ENCODE measurements around the gene SMTNL2. TPM values are rescaled to one million over a fixed set of nuclear protein-coding genes. Genes with fewer than 3 reads are reported as not detected.

The SMTNL2 gene
- total and polyA plus RNA-seq, 2 donors: 0.57 to 1.6 TPM

DNA sequence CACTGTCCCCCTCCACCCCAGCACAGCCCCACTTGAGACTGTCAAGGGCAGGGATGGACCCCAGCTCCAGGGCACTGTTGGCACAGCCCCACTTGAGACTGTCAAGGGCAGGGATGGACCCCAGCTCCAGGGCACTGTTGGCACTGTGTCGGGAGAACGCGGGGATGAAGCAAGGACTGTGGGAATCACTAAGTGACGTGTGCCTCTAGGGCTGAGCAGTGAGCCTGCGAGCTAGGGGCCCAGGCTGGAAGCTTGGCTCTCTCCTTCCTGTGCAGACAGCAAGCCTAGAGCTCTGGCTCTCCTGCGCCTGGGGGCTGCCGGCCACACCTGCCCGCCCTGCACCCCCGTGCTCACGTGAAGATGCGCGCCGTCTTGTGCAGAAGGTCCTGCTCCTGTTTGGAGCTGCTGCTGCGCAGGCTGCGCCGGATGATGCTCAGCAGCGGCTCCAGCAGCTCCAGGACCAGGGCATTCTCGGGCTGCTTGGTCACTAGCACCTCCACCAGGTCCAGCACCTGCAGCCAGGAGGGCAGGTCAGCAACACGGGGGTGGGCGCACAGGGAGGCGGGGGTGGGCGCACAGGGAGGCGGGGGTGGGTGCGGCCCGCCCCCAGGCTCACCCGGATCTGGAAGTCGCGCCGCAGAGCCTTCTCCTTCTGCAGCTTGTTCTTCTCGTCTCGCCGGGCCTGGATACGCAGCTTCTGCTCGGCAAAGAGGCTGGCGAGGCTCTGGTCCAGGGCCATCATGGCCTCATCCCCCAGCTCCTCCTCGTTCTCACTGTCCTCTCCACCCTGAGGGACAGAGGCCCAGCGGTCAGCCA lies 40.0 kb upstream of the SMTNL2 start:
- Histone ChIP-seq H3K4me1 (ENCODE audit: control insufficient read depth in 2 of 2, insufficient read depth in 2 of 2, low read length in 2 of 2) (no peaks in the 10 kb centered on the region), H3K27ac (ENCODE audit: low read depth in 1 of 2, low read length in 1 of 2) (no peak overlapping the region), H3K9me3 (ENCODE audit: control insufficient read depth in 2 of 2, insufficient read depth in 1 of 2, low read length in 1 of 2) (peaks cover 1 to 6% of the 10 kb centered on the region in 2 donors), H3K4me3 (ENCODE audit: low read length in 2 of 2) (no peak overlapping the region), H3K27me3 (ENCODE audit: control insufficient read depth in 2 of 2, insufficient read depth in 1 of 2, low read length in 1 of 2) (no peaks in the 10 kb centered on the region), H3K36me3 (ENCODE audit: control insufficient read depth in 2 of 2, insufficient read depth in 2 of 2, low read length in 1 of 2) (peaks cover 77 to 79% of the 10 kb centered on the region in 2 donors)
- DNase-seq (ENCODE audit: low read depth in 6 of 9, low spot score in 9 of 9): no peak
- WGBS: 97% methylated on average over 37 of the region's 37 CpGs

DNA sequence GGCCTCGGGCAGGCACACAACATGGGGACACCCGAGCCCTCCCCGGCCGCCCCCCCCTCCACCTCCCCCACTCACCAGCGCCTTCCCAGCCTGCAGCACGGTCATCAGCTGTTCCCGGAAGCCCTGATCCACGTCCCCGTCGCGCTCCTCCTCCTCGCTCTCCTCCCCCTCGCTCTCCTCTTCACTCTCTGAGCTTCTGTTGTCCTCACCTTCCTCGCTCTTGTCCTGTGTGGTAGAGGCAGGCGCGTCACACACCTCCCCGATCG lies 39.4 kb upstream of the SMTNL2 start:
- peaks cover 1 to 6% of the 10 kb centered on the region in 2 donors for H3K9me3 ChIP-seq (ENCODE audit: control insufficient read depth in 2 of 2, insufficient read depth in 1 of 2, low read length in 1 of 2)
- no peak overlapping the region for H3K4me3 ChIP-seq (ENCODE audit: low read length in 2 of 2)
- no peak overlapping the region for H3K27ac ChIP-seq (ENCODE audit: low read depth in 1 of 2, low read length in 1 of 2)
- peaks cover 0 to 2% of the 10 kb centered on the region in 2 donors for H3K4me1 ChIP-seq (ENCODE audit: control insufficient read depth in 2 of 2, insufficient read depth in 2 of 2, low read length in 2 of 2)
- WGBS: 98% methylated on average over 18 of the region's 18 CpGs
- DNase-seq (ENCODE audit: low read depth in 6 of 9, low spot score in 9 of 9): no peak
- peaks cover 76 to 79% of the 10 kb centered on the region in 2 donors for H3K36me3 ChIP-seq (ENCODE audit: control insufficient read depth in 2 of 2, insufficient read depth in 2 of 2, low read length in 1 of 2)
- no peaks in the 10 kb centered on the region for H3K27me3 ChIP-seq (ENCODE audit: control insufficient read depth in 2 of 2, insufficient read depth in 1 of 2, low read length in 1 of 2)

DNA sequence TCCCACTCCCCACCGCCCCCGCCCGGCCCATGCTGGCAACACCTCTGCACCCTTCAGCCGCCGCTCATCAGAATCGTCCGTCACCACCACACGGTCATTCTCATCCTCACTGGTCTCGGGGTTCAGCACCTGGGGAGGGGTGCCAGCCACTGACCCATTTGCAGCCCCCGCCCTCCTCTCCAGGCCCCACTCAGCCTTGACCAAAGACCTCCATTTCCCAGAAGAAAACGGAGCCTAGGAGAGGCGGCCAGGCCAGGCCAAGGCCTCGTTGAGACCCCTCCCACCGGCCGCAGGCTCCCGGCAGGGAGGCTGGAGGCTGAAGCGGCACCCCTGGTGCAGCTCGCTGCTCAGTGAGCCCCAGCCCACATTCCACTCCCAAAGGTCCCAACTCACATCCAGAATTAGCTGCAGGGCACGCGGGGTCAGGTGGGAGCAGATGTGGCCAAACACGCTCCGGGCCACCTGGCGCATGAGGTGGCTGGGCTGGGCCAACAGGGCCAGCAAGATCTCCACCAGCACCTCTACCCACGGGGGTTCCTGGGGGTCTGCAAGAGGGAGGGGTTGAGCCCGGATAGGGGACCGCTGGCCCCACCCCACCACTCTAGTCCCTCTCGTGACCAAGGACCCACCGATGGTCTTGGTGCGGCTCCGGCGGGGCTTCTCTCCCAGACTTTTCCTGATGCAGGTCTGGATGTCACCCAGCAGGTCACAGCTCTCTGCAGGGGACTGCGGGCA lies 38.9 kb upstream of the SMTNL2 start:
- H3K36me3 ChIP-seq (ENCODE audit: control insufficient read depth in 2 of 2, insufficient read depth in 2 of 2, low read length in 1 of 2): peaks cover 76 to 84% of the 10 kb centered on the region in 2 donors
- no peak overlapping the region for H3K27ac ChIP-seq (ENCODE audit: low read depth in 1 of 2, low read length in 1 of 2)
- H3K4me1 ChIP-seq (ENCODE audit: control insufficient read depth in 2 of 2, insufficient read depth in 2 of 2, low read length in 2 of 2): peaks cover 0 to 6% of the 10 kb centered on the region in 2 donors
- DNase-seq (ENCODE audit: low read depth in 6 of 9, low spot score in 9 of 9): no peak
- H3K9me3 ChIP-seq (ENCODE audit: control insufficient read depth in 2 of 2, insufficient read depth in 1 of 2, low read length in 1 of 2): peaks cover 1 to 6% of the 10 kb centered on the region in 2 donors
- no peaks in the 10 kb centered on the region for H3K27me3 ChIP-seq (ENCODE audit: control insufficient read depth in 2 of 2, insufficient read depth in 1 of 2, low read length in 1 of 2)
- H3K4me3 ChIP-seq (ENCODE audit: low read length in 2 of 2): no peak overlapping the region
- 97% methylated on average over 32 of the region's 32 CpGs for WGBS

DNA sequence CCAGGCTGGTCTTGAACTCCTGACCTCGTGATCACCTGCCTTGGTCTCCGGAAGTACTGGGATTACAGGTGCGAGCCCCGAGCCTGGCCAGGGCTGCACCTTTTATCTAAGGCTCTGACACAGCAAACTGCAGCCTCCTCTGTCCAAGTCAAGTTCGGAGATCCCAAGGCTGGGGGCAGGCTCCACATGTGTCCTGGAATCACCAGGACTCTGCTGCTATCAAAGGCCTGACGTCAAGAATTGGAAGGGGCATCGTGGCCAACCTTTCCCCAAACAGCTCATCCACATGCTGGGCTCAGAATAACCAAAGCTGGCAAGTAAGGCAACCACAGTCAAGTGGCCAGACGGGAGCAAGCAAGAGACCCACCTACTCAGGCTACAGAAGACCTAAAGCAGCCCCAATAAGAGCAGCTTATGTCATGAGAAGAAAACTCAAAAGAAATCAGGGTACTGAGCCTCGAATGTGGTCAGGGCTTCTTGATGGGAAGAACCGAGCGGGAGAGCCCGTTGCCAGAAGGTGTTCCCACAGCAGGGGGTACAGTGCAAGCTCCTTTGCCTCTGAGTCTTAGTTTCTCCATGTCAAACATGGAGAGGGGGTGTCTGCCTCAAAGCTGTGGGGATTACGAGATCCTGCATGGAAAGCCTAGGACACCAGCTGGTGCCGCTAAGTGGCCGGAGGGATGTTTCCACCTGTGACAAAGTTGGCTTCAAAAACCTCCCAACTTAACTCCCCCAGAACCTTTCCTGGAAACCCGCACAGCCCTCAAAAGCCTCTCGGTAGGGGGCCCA lies 37.0 kb upstream of the SMTNL2 start:
- WGBS: 97% methylated on average over 17 of the region's 17 CpGs

DNA sequence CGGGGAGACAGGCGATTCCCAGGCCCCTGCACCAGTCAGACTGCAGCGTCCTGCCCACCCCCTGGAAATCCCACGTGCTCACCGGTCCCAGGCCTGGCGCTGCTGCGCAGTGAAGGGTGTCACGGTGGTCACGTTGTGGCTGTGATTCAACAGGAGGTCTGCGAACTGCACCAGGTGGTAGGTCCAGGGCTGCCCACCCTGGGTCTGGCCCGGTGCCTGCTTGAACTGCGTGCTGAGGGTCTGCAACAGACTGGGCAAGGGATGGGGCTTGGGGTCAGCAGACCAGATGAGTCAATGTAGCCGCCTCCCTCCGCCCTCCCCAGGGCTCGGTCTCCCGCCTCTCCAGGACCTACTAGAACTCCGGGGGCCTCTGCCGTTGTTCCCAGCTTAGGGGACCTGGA lies 36.3 kb upstream of the SMTNL2 start:
- Histone ChIP-seq H3K9me3 (ENCODE audit: control insufficient read depth in 2 of 2, insufficient read depth in 1 of 2, low read length in 1 of 2) (peaks cover 0 to 6% of the 10 kb centered on the region in 2 donors), H3K4me3 (ENCODE audit: low read length in 2 of 2) (no peak overlapping the region), H3K27me3 (ENCODE audit: control insufficient read depth in 2 of 2, insufficient read depth in 1 of 2, low read length in 1 of 2) (no peaks in the 10 kb centered on the region), H3K36me3 (ENCODE audit: control insufficient read depth in 2 of 2, insufficient read depth in 2 of 2, low read length in 1 of 2) (peaks cover 78 to 79% of the 10 kb centered on the region in 2 donors), H3K27ac (ENCODE audit: low read depth in 1 of 2, low read length in 1 of 2) (no peak overlapping the region), H3K4me1 (ENCODE audit: control insufficient read depth in 2 of 2, insufficient read depth in 2 of 2, low read length in 2 of 2) (peaks cover 0 to 6% of the 10 kb centered on the region in 2 donors)
- 98% methylated on average over 18 of the region's 18 CpGs for whole genome bisulfite sequencing
- no peak for DNase-seq (ENCODE audit: low read depth in 6 of 9, low spot score in 9 of 9)

More for the DNA sequence above, 37.0 kb upstream of the SMTNL2 start:
- DNase-seq (ENCODE audit: low read depth in 6 of 9, low spot score in 9 of 9): no peak
- no peaks in the 10 kb centered on the region for H3K27me3 ChIP-seq (ENCODE audit: control insufficient read depth in 2 of 2, insufficient read depth in 1 of 2, low read length in 1 of 2)
- H3K36me3 ChIP-seq (ENCODE audit: control insufficient read depth in 2 of 2, insufficient read depth in 2 of 2, low read length in 1 of 2): peaks cover 79 to 82% of the 10 kb centered on the region in 2 donors
- H3K4me1 ChIP-seq (ENCODE audit: control insufficient read depth in 2 of 2, insufficient read depth in 2 of 2, low read length in 2 of 2): peaks cover 0 to 6% of the 10 kb centered on the region in 2 donors
- peaks cover 1 to 6% of the 10 kb centered on the region in 2 donors for H3K9me3 ChIP-seq (ENCODE audit: control insufficient read depth in 2 of 2, insufficient read depth in 1 of 2, low read length in 1 of 2)
- no peak overlapping the region for H3K4me3 ChIP-seq (ENCODE audit: low read length in 2 of 2)
- no peak overlapping the region for H3K27ac ChIP-seq (ENCODE audit: low read depth in 1 of 2, low read length in 1 of 2)

DNA sequence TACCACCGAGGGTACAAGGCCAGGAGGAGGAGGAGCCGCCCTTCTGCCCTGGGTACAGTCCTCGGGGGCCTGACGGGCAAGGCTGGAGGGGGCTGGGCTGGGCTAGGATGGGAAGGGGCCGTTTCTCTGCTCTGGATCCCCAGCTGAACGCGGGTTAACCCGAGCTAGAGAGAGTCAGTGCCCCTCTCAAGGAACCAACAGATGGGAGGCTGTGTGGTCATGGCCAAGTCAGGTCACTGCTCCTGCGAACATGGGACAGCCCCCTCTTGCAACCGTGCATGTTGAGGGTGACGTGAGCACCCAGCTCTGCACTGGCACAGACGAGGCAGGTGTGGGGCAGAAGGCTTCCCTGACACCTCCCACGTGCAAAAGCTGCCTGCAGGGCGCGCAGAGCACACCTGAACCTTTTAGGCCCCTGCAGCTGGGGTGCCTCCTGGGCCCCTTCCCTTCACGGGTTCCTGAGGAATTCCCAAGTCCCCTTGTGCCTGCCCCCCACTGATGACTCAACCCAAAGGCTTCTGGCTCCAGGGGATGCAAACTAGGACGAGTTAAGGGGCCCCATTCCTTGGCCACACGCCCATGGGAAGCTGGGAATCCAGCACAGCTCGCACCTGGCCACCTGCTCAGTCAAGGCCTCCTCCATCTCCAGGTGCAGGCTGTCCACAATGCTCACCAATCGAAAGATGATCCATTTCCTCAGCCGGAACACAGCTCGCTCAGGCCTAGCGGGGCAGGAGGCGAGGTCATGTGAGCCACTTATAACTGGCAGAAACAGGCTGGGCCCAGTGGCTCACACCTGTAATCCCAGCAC lies 35.4 kb upstream of the SMTNL2 start:
- no peaks in the 10 kb centered on the region for H3K27me3 ChIP-seq (ENCODE audit: control insufficient read depth in 2 of 2, insufficient read depth in 1 of 2, low read length in 1 of 2)
- H3K36me3 ChIP-seq (ENCODE audit: control insufficient read depth in 2 of 2, insufficient read depth in 2 of 2, low read length in 1 of 2): peaks cover 70 to 79% of the 10 kb centered on the region in 2 donors
- WGBS: 95% methylated on average over 24 of the region's 24 CpGs
- H3K4me3 ChIP-seq (ENCODE audit: low read length in 2 of 2): no peak overlapping the region
- peaks cover 0 to 10% of the 10 kb centered on the region in 2 donors for H3K4me1 ChIP-seq (ENCODE audit: control insufficient read depth in 2 of 2, insufficient read depth in 2 of 2, low read length in 2 of 2)
- no peak overlapping the region for H3K27ac ChIP-seq (ENCODE audit: low read depth in 1 of 2, low read length in 1 of 2)
- no peak for DNase-seq (ENCODE audit: low read depth in 6 of 9, low spot score in 9 of 9)
- no peaks in the 10 kb centered on the region for H3K9me3 ChIP-seq (ENCODE audit: control insufficient read depth in 2 of 2, insufficient read depth in 1 of 2, low read length in 1 of 2)

DNA sequence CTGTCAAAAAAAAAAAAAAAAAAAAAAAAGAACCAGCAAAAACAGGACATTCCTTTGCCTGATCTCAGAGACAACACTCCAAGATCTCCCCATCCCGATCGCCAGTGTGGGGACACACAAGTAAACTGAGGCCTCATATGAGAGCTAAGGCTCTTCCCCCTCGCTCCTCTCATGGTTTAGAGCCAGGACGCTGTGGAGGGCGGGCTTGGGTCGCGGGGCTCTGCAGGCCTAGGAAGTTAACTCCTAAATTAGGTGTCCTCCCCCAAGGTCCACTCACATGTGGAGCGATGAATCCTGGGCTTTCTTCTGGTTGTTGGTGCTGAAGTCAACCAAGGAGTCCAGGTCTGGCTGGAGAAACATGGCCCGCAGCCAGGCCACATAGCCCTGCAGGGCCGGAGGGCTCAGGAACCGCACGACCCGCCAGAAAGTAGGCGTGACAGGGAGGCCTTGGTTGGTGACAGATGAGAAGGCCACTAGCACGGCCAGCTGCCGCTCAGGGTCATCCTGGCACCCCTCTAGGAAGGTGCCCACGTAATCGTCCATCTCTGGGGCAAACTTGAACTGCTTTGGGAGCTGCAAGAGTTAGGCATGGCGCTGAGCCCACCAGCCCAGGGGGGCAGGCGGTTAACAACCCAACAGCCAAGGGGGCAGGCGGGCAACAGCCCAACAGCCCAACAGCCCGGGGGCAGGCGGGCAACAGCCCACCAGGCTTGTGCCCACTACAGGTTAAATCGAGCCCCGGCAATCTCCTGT lies 34.4 kb upstream of the SMTNL2 start:
- no peaks in the 10 kb centered on the region for H3K9me3 ChIP-seq (ENCODE audit: control insufficient read depth in 2 of 2, insufficient read depth in 1 of 2, low read length in 1 of 2)
- no peak overlapping the region for H3K27ac ChIP-seq (ENCODE audit: low read depth in 1 of 2, low read length in 1 of 2)
- no peak for DNase-seq (ENCODE audit: low read depth in 6 of 9, low spot score in 9 of 9)
- H3K4me1 ChIP-seq (ENCODE audit: control insufficient read depth in 2 of 2, insufficient read depth in 2 of 2, low read length in 2 of 2): peaks cover 7 to 21% of the 10 kb centered on the region in 2 donors
- H3K27me3 ChIP-seq (ENCODE audit: control insufficient read depth in 2 of 2, insufficient read depth in 1 of 2, low read length in 1 of 2): no peaks in the 10 kb centered on the region
- H3K36me3 ChIP-seq (ENCODE audit: control insufficient read depth in 2 of 2, insufficient read depth in 2 of 2, low read length in 1 of 2): peaks cover 60 to 77% of the 10 kb centered on the region in 2 donors
- 98% methylated on average over 25 of the region's 25 CpGs for WGBS
- no peak overlapping the region for H3K4me3 ChIP-seq (ENCODE audit: low read length in 2 of 2)

DNA sequence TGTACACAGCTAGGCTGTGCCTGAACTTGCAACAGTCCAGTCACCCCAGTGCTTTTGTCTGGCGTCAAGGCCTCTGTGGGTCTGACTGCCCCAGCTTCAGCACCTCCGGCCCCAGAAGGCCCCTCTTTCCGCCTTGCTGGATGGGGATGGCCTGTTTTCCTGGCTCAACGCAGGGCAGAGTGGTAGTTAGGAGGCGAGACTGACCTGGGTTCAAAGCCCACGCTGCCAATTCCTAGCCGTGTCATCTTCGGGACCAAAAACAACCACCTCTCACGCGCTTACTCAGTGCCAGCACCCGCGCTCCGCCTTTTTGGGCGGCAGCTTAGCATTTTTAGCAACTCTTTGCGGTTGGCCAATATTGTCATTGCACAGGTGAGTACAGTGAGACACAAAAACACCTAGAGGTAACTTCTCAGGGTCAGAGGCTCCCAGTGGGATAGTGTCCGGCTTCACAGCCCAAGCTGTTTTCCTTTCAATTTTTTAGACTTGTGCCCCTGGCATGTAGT lies 33.7 kb upstream of the SMTNL2 start:
- WGBS: 99% methylated on average over 16 of the region's 16 CpGs
- no peak overlapping the region for H3K27ac ChIP-seq (ENCODE audit: low read depth in 1 of 2, low read length in 1 of 2)

More for the DNA sequence above, 33.7 kb upstream of the SMTNL2 start:
- Histone ChIP-seq H3K9me3 (ENCODE audit: control insufficient read depth in 2 of 2, insufficient read depth in 1 of 2, low read length in 1 of 2) (no peaks in the 10 kb centered on the region), H3K4me1 (ENCODE audit: control insufficient read depth in 2 of 2, insufficient read depth in 2 of 2, low read length in 2 of 2) (peaks cover 8 to 23% of the 10 kb centered on the region in 2 donors), H3K27me3 (ENCODE audit: control insufficient read depth in 2 of 2, insufficient read depth in 1 of 2, low read length in 1 of 2) (no peaks in the 10 kb centered on the region), H3K36me3 (ENCODE audit: control insufficient read depth in 2 of 2, insufficient read depth in 2 of 2, low read length in 1 of 2) (peaks cover 54 to 73% of the 10 kb centered on the region in 2 donors), H3K4me3 (ENCODE audit: low read length in 2 of 2) (no peak overlapping the region)
- DNase-seq (ENCODE audit: low read depth in 6 of 9, low spot score in 9 of 9): no peak

Measured in thymus (tissue), 11 donors.